Sigmoid colon (tissue), 7 donors: ENCODE results near the gene MYO5C. TPM values are rescaled to one million over a fixed set of nuclear protein-coding genes. Genes with fewer than 3 reads are reported as not detected.

Experiments
- DNase-seq: peaks from one replicate; pipeline ENCODE4 v3.0.0-alpha.2; 2019
- H3K27ac ChIP-seq, 4 donors: fragments of 200-600 bp; sonication (generic); one replicate each; pipeline ENCODE4 v1.5.1; 2016 to 2019; ENCODE audit warnings: mild to moderate bottlenecking in 1 of 4
- H3K27me3 ChIP-seq, 3 donors: fragments of 200-600 bp; sonication (generic); one replicate each; pipeline ENCODE4 v1.5.1; 2019; ENCODE audit warnings: mild to moderate bottlenecking in 1 of 3
- H3K36me3 ChIP-seq, 4 donors: fragments of 200-600 bp; sonication (generic); one replicate each; pipeline ENCODE4 v1.5.1; 2016 to 2019
- H3K4me1 ChIP-seq, 4 donors: fragments of 200-600 bp; sonication (generic); one replicate each; pipeline ENCODE4 v1.5.1; 2017 to 2019
- H3K4me3 ChIP-seq, 4 donors: fragments of 200-600 bp; sonication (generic); one replicate each; pipeline ENCODE4 v1.5.1; 2017 to 2019; ENCODE audit warnings: mild to moderate bottlenecking in 2 of 4, moderate library complexity in 1 of 4
- H3K9me3 ChIP-seq, 4 donors: fragments of 200-600 bp in 3 of 4; sonication (generic) in 3 of 4; one replicate each; pipeline versions ENCODE4 v1.5.1 to v1.6.1; 2013 to 2019
- CTCF ChIP-seq, 4 experiments: fragments of 450-650 bp in 3 of 4; fragments of 200-600 bp in 1 of 4; IDR thresholded peaks; one replicate each; pipeline ENCODE4 v1.5.1; 2016 to 2019; ENCODE audit warnings: antibody characterized with exemption in 4 of 4, mild to moderate bottlenecking in 3 of 4, moderate library complexity in 2 of 4
- EP300 ChIP-seq, 4 donors: sonication (generic); formaldehyde crosslinking; IDR thresholded peaks; one replicate each; pipeline ENCODE4 v1.6.1; 2017; ENCODE audit warnings: antibody characterized with exemption in 4 of 4
- POLR2A ChIP-seq, 2 donors: fragments of 450-650 bp; IDR thresholded peaks; one replicate each; pipeline ENCODE4 v1.6.1; 2016; ENCODE audit warnings: antibody characterized with exemption in 2 of 2, mild to moderate bottlenecking in 2 of 2, moderate library complexity in 2 of 2
- POLR2AphosphoS5 ChIP-seq, 4 donors: sonication (generic); formaldehyde crosslinking; IDR thresholded peaks; one replicate each; pipeline ENCODE4 v1.6.1; 2017; ENCODE audit warnings: antibody characterized with exemption in 4 of 4
- WGBS, 2 donors: extraction: QIAGEN DNeasy Blood & Tissue Kit; methylation state at CpG; one replicate each; pipeline ENCODE4 v1.1.7; 2013; 5-methylcytosine and 5-hydroxymethylcytosine counted together
- intact Hi-C: fragments of 100-400 bp; cut with DNase I; formaldehyde crosslinking; loops from one replicate; pipeline ENCODE4 v1.15.1; 2023
- polyA plus RNA-seq, 3 donors: library from polyadenylated mRNA; stranded (reverse); fragments of 200-250 nt; gene quantifications; one replicate each; pipeline ENCODE4 v1.2.3, GENCODE V29; 2013
- total RNA-seq, 4 donors: library from RNA; depleted of rRNA; stranded (reverse); fragments of >200 nt; gene quantifications; one replicate each; pipeline ENCODE4 v1.1.0, GENCODE V29; 2016
- donor health status: healthy with polysubstance abuse.
- donor health status: Bipolar disorder and iron deficiency.
- donor health status: healthy.

The MYO5C gene
- total and polyA plus RNA-seq, 7 donors = 3.6 to 16.5 (median 11.9) TPM

- Histone ChIP-seq H3K27me3 (no peaks in the 10 kb centered on the region), H3K9me3 (peaks cover 0 to 4% (median 0%) of the 10 kb centered on the region in 4 donors), H3K4me3 (no peak overlapping the region), H3K36me3 (peaks cover 0 to 25% (median 0%) of the 10 kb centered on the region in 4 donors), H3K27ac (peak overlapping the region in 2 of 4 donors; percentile 5 to 12), H3K4me1 (no peaks in the 10 kb centered on the region)
- intact Hi-C loops = no loop called here
- no peak for DNase-seq
- 75 to 93% methylated on average over 2 of the region's 2 CpGs for WGBS, 2 donors
- TF ChIP-seq POLR2AphosphoS5 (IDR thresholded peaks at IDR 0.05) (no peak), CTCF (IDR thresholded peaks at IDR 0.05) (no peak), POLR2A (IDR thresholded peaks at IDR 0.05) (no peak), EP300 (IDR thresholded peaks at IDR 0.05) (no peak)
Observed at GRCh38 chr15:52164631-52165265, 130.9 kb downstream of the MYO5C start.

- WGBS, 2 donors = 93 to 94% methylated on average over 19 of the region's 19 CpGs
- intact Hi-C loops = no loop called here
- Histone ChIP-seq H3K36me3 (peaks cover 0 to 25% (median 0%) of the 10 kb centered on the region in 4 donors), H3K9me3 (peaks cover 0 to 4% (median 0%) of the 10 kb centered on the region in 4 donors), H3K27me3 (no peaks in the 10 kb centered on the region), H3K4me1 (no peaks in the 10 kb centered on the region), H3K4me3 (no peak overlapping the region), H3K27ac (no peak overlapping the region)
- no peak for TF ChIP-seq CTCF (IDR thresholded peaks at IDR 0.05)
- no peak for TF ChIP-seq EP300 (IDR thresholded peaks at IDR 0.05)
- TF ChIP-seq POLR2AphosphoS5 (IDR thresholded peaks at IDR 0.05) = no peak
- TF ChIP-seq POLR2A (IDR thresholded peaks at IDR 0.05) = no peak
- DNase-seq = no peak
Observed at GRCh38 chr15:52163321-52164190, 132.0 kb downstream of the MYO5C start.

- Histone ChIP-seq H3K27ac (no peak overlapping the region), H3K36me3 (peaks cover 0 to 25% (median 0%) of the 10 kb centered on the region in 4 donors), H3K4me3 (no peak overlapping the region), H3K4me1 (no peaks in the 10 kb centered on the region), H3K27me3 (no peaks in the 10 kb centered on the region), H3K9me3 (peaks cover 0 to 4% (median 0%) of the 10 kb centered on the region in 4 donors)
- no peak for DNase-seq
- no peak for TF ChIP-seq POLR2AphosphoS5 (IDR thresholded peaks at IDR 0.05)
- TF ChIP-seq CTCF (IDR thresholded peaks at IDR 0.05) = no peak
- TF ChIP-seq EP300 (IDR thresholded peaks at IDR 0.05) = no peak
- WGBS, 2 donors = 91 to 93% methylated on average over 22 of the region's 22 CpGs
- intact Hi-C loops = no loop called here
Observed at GRCh38 chr15:52162876-52163275, 132.7 kb downstream of the MYO5C start.

GRCh38 chr15:52162260-52162659 is 133.3 kb downstream of the MYO5C start:
- intact Hi-C loops = no loop called here
- no peak for DNase-seq
- H3K36me3 ChIP-seq = peaks cover 0 to 25% (median 0%) of the 10 kb centered on the region in 4 donors
- no peak for TF ChIP-seq CTCF (IDR thresholded peaks at IDR 0.05)
- H3K4me1 ChIP-seq = no peaks in the 10 kb centered on the region
- no peak overlapping the region for H3K27ac ChIP-seq
- WGBS, 2 donors = 88 to 92% methylated on average over 4 of the region's 4 CpGs
- peaks cover 0 to 4% (median 0%) of the 10 kb centered on the region in 4 donors for H3K9me3 ChIP-seq
- no peaks in the 10 kb centered on the region for H3K27me3 ChIP-seq
- H3K4me3 ChIP-seq = no peak overlapping the region
